ENCODE measurements around the gene DGAT2L6.
"Not testable (repeated sequence)": the region's sequence is repeated elsewhere in the genome, so short reads cannot be mapped to it uniquely, and the experiment has no call there.

DGAT2L6 gene

DNA sequence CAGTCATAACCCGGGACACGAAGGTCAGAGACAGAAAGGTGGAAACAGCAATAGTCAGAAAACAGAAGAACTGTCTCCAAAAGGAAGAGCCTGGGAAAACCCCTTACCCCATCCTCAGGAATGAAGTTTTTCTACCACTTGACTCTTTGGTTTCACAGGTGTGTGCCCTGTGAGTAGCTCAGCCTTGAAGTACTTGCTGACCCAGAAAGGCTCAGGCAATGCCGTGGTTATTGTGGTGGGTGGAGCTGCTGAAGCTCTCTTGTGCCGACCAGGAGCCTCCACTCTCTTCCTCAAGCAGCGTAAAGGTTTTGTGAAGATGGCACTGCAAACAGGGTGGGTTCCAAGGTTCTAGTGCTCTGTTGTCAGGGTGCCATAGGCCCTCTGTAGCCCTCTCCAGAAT, 24.4 kb downstream of the DGAT2L6 start:
- DNase-seq: no peak

DNA sequence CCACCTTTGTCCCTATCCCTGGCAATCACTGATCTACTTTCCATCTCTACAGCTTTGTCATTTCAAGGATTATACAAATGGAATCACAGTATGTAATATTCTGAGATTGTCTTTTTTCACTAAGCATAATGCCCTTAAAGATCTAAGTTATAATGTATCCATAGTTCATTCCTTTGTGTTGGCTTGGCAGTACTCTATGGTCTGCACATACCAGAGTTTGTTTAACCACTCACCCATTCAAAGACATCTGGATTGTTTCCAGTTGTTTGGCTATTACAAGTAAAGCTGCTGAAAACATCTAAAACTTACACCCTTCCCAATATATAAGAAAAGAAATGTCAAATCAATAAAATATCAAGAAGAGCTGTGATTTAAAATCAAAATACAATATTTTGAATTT, 31.2 kb downstream of the DGAT2L6 start:
- no peak for DNase-seq

DNA sequence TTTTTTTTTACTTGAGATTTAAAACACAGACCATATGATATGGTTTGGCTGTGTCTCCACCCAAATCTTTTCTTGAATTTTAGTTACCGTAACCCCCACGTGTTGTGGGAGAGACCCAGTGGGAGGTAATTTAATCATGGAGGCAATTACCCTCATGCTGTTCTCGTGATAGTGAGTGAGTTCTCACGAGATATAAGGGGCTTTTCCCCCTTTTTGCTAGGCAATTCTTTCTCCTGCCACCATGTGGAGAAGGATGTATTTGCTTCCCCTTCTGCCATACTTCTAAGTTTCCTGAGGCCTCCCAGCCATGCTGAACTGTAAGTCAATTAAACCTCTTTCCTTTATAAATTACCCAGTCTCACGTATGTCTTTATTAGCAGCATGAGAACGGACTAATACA, 32.3 kb downstream of the DGAT2L6 start:
- DNase-seq: not testable (repeated sequence)

DNA sequence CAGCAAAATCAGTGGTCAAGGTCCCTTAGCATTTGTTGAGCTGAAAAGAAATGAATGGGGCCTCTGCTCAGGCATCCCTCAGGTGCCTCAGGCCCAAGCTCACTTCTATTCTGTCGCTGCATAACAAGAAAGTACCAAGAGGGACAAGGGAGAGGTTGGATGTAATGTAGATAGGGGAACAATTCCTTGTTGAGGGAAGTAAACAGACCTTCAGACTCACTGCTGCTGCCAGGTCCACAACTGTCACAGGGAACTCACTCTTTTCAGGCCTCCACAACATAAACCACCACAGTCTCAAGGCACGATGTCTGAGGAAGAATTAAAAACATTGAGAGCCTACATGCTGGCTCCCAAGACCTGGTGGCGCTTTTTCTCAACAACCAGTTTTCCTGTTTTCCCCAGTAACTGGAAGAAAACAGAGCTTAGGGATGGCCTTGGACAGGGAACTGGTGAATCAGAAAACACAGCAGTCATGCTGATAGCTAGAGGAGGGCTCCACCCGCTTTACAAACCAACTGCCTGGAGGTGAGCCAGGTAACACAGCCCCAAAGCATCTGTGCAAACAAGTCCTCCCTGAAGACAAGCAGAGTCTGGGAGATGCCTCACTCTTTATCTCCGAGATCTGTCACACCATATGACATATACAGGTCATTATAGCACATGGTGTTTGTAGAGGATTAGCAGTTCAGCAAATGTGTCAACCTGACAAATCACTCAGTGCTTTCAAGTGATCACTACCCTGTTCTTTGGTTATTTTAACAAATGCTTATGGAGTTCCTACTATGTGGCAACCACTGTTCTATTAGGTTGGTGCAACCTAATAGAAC, 42.9 kb downstream of the DGAT2L6 start:
- DNase-seq: peak; percentile 6

DNA sequence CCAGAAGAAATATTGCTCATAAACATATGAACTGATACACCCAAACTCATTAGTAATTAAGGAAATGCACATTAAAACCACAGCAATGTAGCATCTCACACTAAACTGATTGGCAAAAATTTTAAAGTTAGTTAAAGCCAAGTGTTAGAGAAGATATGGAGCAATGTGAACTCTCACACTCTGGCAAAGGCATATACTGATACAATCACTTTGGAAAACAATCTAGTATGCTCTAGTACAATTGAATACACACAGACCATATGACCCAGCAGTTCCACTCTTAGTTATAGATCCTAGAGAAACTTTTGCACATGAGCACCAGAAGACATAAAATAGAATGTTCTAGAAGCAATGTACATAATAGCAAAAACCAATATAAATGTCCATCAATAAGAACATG, 48.8 kb downstream of the DGAT2L6 start:
- DNase-seq: no peak

DNA sequence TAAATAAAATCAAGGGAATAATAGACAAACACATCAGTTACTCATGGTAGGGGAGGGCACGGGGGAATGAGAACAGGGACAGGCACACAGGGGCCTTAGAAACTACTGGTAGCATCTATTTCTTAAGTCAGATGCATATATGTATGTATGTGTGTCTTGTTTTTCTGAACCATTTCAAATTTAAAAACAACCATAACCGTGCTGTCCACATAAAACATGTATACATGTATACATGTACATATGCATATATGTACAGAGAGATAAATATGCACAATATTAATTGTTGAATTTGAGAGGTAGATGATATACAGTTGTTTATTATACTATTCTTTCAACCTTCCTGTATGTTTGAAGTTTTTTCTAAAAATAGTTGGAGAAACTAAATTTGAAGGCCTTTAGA, 49.4 kb downstream of the DGAT2L6 start:
- DNase-seq: no peak

DNA sequence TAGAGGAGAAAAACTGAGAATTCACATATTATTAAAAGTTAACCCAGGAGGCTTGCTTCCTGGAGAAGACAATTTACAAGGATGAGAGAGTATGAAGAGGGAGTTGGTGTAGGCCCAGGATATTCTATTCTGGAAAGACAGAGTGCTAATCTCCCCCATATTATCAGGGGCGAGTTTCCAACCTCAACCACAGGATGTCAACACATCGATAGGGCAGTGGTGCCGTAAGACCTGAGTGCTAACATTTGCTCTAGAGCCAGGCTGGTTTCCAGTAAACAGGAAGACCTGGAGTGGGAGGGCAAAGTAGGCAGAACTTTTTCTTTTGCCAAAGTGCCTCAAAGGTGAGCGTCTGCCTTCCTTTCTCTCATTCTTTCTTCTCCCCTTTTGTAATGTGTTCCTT, 54.4 kb downstream of the DGAT2L6 start:
- no peak for DNase-seq

DNA sequence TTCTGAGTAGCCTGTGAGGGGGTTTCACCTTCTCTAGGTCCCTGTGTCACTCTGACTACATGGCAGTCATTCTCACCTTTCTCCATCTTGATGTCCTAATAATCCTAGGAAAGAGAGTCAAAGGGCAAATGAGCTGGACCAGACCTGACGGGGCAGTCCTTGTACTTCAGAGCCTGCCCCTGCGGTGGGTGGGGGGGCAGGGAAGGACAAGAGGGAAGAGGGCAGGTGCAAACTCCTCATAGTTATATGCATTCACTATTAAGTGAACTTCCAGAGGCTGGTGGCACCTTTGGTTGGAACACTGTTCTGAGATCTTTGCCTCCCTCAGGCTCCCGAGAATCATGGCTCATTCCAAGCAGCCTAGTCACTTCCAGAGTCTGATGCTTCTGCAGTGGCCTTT, 57.1 kb downstream of the DGAT2L6 start, which contains the start of gene AWAT1:
Gene AWAT1 (plus strand): TSS at position 301 of the 400 bp plus-strand sequence. CDS start 41 bp downstream, at position 342.
- no peak for DNase-seq

DNA sequence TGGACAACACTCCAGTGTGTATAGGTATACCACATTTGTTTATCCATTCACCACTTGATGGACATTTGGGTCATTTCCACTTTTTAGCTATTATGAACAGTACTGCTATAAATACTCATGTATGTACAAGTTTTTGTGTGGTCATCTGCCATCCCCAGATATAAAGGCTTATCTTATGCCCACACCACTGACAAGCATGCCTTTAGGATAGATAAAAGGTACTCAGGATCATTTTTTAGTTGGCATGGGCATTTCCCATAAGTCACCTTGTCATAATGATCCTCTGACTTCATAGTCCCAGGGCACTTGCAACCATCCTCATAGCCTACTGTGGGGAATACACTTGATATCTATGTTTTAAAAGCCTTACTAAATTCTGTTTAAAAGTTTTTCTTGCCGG, 63.5 kb downstream of the DGAT2L6 start:
- no peak for DNase-seq

DNA sequence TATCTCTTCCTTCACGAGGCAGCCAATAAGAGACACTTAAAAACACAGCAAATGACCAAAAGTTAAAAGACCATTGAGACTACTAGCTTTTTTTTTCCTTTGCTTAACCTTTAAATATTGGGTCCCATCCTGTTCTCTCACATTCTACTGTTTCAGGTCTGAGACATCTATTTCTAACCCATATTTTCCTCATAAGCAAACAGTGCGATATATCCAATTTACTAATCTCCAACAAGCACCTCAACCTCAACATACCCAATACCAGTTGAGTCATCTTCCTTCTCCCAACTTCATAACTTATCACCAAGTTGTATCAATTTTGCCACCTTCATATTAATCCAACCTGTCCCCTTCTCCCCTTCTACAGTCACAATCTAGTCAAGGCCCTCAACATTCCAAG, 64.2 kb downstream of the DGAT2L6 start:
- no peak for DNase-seq

DNA sequence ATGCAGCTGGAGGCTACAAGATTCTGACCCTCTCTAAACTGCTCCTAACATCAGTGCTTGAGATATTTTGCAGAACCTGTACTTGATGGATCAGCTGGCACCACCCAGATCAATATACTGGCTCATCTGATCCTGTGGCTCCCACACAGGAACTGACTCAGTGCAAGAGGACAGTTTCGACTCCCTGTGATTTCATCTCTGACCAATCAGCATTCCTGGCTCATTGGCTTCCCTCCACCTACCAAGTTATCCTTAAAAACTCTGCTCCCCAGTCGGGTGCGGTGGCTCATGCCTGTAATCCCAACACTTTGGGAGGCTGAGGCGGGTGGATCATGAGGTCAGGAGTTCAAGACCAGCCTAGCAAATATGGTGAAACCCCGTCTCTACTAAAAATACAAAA, 66.3 kb downstream of the DGAT2L6 start:
- not testable (repeated sequence) for DNase-seq

DNA sequence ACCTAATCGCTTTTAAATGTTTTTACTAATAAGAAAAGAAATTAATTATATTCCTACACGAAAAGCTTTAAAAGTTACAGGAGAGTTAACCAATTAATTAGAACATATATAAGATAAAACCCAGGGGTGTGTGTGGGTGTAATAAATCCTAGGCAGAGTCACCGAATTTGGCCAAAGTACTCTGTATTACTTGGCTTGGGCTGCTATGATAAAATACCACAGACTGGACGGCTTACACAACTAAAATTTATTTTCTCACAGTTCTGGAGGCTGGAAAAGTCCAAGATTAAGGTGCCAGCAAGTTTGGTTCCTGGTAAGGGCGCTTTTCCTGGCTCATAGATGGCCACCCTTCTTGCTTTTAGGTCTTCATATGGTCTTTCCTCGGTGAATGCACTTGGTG, 67.6 kb downstream of the DGAT2L6 start:
- DNase-seq: no peak

DNA sequence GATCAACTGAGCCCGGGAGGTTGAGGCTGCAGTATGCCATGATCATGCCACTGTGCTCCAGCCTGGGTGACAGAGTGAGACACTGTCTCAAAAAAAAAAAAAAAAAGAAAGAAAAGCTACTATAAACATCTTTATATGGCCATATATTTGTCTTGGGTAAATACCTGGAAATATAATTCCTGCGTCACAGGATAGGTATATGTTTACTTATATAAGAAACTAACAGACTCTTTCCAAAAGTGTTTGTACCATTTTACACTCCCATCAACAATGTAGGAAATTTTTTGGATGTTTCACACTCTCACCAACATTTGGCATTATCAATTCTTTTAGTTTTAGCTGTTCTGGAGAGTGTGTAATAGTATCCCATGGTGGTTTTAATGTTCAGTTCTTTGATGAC, 70.0 kb downstream of the DGAT2L6 start:
- DNase-seq: no peak

DNA sequence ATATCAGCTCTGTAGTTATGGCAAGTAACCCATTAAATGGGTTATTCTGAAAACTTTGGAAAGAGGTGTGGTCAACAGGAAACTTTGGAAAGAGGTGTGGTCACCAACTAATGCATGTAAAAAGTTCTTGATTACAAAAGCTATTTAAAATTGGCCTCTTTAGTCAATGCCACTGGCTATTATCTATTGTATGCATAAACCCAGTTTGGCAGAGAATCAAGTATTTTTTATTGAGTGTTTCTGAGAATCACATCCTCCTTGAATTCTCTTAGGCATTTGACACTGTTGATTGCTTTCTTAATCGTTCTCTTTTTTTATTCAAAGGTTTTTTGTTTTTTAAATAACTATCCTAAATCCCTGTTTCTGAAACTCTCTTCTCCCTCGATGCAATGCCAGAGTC, 75.2 kb downstream of the DGAT2L6 start:
- DNase-seq: no peak

DNA sequence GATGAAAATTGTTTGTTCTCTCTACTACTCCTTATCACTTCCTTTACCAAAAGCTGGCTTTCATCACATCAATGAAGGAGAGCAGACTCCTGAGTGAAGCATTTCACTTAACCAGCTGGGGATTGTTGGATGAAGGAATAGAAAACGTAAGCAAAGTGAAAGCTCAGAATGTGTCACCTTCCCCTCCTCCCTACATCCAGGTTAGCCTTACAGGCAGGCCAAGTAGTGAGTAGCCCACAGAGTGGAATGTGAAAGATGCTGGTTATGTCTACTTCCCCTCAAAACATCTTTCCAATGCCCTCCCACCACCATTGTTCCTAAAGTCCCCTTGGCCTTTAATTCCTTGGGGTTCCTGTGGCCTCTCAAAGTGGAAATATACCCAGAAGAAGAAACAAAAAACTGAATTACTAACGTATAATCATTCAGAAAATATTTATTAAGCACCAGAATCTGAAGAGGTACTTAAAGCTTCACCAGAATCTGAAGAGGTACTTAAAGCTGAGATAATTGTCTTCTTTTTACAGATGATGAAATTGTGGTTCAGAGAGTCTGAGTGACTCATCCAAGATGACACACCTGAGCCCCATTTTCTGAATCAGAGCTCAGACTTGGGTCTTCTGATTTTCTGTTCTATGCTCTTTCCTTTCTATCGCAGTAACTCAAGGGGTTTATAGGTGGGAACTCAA, 76.2 kb downstream of the DGAT2L6 start:
- DNase-seq: no peak

DNA sequence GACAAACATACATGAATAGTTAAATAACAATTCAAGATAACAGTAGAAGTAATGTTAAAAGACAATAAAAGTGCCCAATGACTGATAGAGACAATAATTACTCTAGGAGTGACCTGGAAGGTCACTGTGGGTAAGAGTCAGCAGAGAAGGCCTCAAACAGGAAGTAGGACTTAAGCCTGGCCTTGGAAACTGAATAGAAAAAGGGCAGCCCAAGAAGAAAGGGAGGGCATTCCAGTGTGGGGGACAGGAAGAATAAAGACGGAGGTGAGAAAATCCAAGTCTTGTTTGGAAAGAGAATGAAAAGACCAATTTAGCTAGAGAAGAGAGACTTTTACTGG, 76.7 kb downstream of the DGAT2L6 start:
- no peak for DNase-seq

DNA sequence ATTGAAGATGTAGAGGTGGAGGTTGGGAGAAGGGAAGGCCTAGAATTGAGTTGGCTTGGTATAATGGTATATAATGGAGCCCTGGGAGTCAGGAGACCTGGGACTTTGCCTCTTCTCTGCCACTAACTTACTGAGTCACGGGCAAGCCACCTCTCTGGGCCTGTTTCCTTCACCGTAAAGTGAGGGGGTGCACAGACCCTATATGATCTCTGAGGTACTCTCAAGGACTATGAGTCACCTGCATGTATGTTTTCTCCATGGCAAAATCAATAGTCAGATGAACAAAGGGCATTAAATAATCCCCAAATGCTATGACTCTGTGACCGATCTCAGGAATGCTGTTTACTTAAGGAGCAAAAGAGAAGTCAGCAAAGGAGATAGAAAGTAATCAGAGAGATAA, 77.6 kb downstream of the DGAT2L6 start:
- no peak for DNase-seq

Measured in NCI-H2081 treated with DMSO at 0.1 percent for 48 hours (cell line).